NCI-H2107 treated with DMSO at 0.1 percent for 48 hours (cell line): ENCODE results near the gene KIF6.

ENCODE experiments used
- DNase-seq: peaks from one replicate; lab custom pipeline; 2025; ENCODE audit not compliant: unreplicated experiment; lab: John Stamatoyannopoulos, UW

The KIF6 gene

DNA sequence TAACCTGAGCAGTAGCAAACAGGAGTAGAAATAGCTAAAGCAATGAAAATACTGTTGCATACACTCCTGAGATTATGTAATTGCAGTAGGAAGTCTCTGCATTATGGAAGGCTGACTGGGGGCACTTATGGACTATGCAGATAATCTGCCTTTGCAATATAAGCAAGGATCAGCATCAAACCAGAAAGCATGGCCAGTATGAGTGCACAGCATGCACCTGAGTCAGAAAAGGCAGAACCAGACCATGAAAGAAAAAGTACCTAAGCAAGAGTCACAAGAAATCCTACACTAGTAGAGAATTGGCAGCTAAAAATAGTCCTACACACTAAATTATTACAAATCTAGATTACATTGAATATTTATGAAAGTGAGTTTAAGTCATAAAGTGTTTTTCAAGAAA, 164.3 kb downstream of the KIF6 start:
- DNase-seq, result no peak

DNA sequence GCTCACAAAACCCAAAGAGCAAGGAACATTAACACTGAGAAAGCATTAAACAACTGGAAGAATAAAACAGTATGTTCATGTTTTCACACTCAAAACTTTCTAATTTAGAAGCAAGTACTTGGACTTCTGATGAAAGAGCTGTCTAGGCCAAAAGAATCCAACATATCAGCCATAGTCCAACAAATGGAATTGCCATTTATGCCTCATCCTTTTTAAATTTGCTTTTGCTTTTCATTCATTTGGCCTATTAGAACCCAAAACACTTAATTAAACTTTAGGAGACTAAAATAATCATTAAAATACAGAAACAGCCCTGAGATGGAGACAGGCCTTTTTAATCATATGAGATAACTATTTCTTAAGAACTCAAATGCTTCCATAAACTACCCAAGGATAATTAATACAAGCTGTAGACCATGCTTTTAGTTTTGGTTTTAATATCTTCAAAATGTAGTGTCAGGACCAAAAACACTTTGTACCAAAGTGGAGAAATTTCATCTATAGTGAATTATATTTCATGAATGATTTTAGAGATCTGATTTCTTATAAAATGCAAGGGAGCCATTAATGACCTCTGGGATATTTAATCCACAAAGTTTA, 166.5 kb downstream of the KIF6 start:
- DNase-seq, result no peak

DNA sequence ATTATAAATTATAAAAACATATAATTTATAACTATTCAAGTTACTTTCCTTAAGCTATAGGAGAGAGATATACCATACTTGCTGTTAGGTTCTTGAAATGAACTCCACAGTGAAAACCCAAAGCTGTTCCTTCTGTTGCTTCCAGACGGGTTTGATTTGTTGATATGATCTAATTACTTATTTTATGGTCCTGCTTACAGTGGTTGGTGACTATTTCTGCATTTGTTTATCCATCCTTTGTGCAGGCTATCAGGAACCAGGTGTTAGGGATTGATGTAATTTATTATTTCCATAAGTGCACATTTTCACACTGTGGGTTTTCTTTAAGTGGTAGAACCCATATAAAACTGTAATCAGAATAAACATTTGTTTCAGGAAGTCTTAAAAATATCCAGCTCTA, 167.1 kb downstream of the KIF6 start:
- no peak for DNase-seq

DNA sequence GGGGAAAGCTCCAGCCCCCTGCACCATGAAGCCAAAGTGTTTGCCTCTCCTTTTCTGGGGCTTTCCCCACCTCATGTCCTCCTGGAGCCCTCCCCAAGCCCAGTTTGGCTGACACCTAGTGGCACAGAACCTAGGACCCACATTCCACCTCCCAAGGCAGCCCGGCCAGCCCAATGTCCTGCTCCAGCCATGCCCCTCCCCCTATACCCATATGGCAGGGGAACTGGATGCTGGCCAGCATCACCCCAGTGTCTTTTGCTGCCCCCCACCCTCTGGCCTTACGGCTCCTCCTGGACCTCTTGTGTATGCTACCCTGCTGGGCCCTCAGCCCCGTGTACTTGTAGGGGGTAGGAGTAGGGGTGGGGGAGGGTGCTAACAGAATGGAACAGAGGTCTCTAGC, 170.1 kb downstream of the KIF6 start:
- no peak for DNase-seq

DNA sequence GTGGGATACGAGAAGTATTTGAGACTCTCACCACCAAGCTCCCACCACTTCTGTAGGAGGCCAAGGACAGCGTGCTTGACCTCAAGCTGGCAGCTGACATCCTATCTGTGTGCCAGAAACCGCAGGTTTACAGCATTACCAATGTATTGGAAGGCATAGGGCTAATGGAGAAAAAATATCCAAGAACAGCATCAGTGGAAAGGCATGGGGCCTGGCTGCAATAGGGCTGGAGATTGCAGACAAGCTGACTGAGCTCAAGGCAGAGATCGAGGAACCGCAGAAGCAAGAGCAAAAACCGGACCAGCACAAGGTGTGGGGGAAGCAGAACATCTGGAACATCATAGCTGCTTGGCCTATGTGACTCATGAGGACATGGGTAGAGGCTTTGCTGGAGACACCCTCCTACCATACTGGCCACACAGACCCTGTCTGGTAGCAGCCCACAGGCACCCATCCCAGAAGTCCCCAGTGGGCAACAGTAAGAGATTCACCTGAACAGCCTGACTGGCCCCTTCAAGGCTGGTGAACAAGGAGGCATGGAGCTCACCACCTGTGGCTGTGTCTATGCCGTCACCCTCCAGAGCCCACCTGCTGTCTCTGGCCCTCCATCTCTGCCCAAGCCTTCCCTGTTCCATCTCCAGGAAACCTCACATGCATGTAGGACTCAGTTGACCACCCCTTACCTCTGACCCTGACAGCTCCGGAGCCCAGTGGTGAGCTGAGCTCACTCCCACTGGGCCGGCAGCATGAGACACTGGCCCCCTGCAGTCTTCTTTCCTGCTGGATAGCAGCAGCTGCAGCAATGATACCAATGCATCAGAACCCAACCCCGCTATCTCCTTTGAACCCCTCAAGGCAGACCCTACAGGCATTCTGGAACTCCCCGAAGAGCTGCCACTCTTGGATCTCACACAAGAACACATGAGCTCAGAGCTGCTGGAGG, 171.1 kb downstream of the KIF6 start:
- DNase-seq, result no peak

DNA sequence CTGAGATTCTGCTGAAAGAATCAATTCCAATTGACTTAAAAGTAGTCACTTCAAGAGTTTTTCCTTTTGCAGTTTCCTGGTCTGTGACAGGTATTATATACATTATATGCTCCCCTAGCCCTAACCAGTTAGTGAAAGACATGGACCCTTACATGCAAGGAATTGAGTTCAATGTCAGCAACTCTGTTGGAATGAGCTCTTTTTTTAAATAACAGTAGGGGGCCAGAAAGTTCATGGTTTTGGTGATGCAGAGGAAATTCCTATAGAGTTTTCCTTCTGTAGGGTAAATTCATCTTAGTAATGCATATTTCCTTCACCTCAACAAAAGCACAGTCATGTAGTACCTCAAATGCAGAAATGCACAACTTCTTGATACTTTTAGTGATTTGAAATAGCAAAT, 172.2 kb downstream of the KIF6 start:
- DNase-seq, result no peak

DNA sequence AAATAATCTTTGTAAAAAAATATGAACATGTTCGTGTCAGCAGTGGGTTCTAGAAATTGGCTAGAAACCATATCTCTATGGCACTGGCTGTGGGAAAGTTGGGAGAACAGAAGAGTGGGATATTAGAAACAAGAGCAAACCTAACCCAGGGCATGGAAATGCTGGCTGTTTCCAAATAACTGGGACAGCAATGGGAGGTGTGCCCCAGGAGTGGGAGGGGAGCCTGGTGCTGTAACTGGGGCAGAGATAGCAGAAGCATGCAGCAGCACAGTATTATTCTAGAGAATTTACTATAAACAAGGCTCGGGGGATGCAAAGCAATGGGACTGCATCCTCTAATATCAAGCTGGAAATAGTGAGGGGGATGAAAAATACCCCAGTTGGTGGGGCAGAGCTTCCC, 175.0 kb downstream of the KIF6 start:
- no peak for DNase-seq

DNA sequence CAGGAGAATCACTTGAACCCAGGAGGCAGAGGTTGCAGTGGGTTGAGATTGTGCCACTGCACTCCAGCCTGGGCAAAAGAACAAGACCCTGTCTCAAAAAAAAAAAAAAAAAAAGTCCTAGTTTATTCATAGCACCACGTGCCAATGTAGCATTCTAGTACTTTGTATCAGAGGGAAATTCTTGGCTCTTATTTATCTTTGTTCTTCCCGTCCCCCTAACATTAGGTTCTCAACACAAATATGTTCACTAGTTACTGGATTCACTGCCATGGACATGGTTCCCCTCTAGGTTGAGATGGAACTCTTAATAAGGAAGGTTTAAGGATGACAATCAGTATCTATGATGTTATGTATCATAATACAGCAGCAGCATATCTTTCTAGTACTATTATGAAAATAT, 178.5 kb downstream of the KIF6 start:
- no peak for DNase-seq

DNA sequence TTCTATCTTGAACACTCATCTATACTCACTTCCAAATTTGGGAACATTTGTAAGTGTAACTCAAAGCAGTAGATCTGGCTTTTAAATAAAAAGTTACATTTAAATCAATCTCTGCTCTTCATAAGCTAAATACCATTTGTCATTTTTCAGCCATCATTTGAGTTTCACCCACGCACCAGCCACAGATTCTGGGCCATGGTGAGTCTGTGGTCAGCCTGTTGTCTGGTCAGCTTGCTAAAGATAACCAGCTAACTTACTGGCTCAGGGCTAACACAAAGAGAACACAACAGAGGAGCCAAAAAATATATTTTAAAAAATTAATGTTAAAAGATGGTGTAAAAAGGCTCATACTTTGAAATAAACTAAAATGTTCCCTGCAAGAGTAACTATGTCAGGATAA, 181.3 kb downstream of the KIF6 start:
- no peak for DNase-seq

DNA sequence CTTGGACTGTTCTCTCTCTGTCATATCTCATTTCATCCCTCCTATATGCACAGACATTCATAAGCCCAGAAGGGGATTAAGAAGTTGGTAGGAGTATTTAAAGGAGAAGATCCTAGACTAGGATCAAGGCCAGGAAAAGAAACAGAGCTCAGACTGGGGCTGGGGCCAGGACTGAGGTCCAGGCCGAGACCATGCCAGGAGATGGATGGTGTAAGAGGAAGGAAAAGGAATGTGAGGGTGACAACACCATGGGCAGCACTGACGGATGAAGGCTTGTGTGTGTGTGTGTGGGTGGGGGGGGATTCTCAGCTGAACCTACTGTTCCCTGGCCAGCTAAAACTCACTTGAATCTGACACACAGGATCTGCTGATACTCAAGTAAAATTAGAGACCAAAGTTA, 182.1 kb downstream of the KIF6 start:
- no peak for DNase-seq

DNA sequence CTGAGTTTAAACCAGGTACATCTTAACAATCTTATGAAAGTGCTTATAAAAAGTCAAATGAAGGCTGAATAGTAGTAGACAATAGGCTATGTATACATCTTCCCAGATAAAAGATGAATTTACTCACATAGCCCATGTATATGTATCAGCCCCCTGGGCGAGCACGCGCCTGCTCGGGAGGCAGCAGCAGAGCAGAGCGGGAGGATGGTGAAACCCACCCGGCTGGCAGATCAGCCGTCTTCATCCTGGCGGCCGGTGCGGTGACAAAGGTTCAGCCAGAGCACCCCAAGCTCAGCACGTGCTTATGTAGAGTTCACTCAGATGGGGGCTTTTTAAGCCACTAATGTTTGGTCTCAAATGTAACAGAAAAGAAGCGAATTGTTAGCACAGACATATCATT, 184.8 kb downstream of the KIF6 start:
- no peak for DNase-seq

DNA sequence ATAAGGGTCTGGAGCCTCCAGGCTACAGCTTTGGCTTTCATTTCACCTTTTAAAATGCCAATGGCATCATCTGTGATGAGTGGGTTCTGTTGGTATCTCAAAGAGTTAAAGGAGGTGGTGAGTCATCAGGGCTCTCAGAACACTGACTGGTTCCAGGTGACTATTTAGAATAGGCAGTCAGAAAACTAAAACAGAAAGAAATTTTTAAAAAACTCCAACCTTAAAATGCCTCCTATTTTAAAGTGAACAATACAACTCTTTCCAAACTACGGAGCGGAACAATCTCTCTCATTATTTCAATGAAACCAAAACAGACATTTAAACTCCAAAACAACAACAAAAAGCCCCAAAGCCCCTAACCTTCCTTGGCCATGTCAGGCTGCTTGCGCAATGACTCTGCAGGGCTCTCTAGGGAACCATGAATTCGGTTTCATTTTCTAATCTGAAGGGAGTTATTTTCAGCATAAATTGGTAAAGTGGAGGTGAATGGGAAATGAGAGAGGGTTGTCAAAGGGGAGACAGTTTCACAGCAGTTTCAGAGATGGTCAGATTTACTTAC, 194.9 kb downstream of the KIF6 start:
- DNase-seq, result no peak

DNA sequence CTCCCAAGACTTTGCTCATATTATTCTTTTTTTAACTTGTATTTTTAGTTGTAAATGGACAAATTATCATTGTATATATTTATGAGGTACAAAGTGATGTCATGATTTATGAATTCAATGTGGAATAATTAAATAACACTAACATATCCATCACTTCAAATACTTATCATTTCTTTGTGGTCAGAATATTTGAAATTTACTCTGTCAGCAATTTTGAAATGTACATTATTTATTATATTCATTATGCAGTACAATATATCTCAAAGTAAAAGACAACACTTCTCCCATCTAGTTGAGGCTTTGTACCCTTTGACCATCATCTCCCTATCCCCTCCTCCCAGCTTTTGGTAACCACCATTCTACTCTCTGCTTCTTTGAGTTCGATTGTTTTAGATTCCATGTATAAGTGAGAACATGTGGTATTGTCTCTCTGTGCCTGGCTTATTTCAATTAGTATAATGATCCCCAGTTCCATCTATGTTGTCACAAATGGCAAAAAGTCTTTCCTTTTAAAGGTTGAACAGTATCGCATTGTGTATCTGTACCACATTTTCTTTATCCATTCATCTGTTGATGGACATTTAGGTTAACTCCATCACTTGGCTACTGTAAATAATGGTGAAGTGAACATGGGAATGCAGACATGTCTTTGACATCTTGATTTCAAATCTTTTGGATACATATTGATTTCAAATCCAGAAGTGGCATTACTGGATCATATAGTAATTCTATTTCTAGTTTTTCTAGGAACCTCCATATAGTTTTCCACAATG, 197.2 kb downstream of the KIF6 start:
- DNase-seq, result no peak

DNA sequence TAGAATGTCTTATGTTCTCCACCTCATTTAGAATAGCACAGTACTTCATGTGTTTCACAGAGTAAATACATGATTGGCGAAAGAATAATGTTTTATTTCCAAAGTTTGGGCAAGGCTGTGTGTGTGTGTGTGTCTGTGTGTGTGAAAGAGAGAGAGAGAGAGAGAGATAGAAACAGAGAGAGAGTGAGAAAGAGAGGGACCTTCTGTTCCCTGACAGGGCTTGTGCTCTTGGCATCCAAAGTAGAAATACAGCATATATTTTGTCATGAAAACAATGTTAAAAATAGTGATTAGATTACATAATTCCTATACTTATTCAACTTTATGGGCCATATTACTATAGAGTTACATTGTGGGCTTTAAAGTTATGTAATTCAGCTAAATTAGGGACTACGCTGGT, 201.2 kb downstream of the KIF6 start:
- no peak for DNase-seq

DNA sequence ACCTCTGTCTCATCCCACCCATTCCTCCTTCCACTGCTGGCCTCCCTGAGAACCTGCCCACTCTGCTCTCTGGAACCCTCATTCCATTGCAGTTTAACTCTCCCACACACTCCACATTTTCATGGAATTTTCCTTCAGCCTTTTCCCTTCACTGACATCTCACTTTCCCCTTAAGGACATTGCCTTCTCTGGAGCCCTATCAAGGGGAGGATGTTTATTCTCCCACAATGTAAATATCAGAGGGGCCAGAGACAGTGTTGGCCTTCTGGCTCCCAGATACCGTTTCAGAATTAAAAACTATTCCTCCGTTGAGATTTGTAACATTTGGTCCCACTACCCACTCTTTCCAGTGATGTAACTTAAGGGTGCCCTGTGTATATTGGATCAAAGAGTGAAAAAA, 203.2 kb downstream of the KIF6 start:
- no peak for DNase-seq

DNA sequence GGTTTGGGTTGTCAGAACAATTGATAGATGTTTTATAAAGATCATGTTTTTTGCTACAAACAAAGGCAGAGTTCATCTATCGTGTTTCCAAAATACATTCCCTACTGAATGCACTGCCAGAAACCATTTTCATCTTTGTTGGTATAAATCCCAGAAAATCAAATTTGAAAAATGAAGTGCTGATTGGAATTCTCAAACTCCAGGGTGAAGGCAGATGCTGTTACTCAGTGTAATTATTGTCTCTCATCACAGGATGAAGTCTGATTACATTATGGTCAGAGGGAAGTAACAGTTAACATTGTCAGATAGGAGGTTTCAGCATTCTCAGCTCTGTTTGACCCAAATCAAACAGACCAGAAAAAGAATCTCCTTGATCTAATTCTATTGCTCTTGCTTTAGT, 204.3 kb downstream of the KIF6 start:
- no peak for DNase-seq

DNA sequence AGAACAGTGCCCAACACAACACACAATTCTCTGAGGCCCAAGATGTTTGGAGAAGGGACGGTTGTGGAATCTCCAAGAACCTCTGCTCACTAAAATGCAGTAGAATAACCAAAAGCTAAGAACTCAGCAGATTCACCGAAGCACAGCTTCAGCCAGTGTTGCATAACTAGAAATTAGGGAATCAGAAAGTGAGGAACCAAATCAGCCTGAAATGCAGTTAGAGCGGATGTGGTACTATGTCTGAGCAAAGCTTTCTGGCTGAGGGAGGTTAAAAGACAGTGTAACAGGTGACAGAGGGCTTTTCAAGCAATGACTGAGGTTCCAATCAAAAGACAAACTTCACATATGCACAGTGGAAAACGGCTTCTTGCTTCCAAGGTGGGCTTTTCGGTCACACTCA, 204.8 kb downstream of the KIF6 start:
- no peak for DNase-seq

DNA sequence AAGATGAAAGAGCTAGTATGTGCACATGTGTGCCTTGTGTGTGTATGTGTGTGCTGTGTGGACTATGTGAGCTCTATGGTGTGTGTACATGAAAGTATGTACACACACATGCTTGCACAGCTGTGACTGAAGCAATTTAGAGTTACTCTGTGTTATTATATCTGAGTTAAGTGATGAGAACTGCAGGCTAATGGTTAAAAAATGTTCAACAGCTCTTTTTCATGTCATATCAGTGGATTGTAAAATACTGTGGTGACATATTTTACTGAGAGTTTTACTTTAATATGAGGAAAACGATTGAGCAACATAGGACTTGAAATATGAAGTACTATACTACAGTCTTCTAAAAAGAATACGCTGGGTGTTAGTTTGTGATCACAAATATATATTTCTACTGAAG, 207.0 kb downstream of the KIF6 start:
- no peak for DNase-seq

DNA sequence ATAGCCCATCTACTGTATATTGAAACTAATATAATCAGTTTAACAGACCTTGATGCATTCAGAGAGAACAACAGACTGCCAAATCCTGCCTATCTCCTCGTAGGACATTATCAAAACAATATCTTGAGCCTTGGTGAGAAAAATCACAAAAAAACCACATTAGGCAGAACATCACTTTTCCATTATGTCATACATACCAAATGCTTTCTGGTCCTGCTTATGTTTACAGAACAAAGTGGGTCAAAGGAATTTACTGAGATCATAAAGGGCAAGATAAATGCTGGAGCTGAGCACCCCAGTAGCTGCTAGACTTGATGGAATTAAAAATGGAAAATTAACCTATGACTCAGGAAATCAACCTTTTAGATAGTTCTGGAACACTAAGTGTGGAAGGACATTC, 207.5 kb downstream of the KIF6 start:
- DNase-seq, result no peak

DNA sequence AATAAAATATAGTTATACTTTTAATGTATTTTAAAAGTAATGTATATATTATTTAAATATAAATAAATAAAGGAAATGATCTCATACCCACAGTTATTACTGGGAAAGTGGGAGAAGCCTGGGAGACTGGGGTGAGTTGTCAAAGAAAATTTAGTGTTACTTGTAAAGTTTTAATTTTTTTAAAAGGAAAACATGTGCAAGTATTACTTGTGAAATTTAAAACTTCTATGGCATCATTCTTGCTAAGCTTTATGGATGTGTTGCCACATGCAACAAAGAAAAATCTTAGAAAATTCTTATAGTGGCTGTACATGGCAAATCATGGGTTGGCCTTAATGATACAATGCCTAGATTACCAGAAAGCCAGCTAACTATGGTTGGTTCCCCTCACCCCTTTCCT, 208.7 kb downstream of the KIF6 start:
- DNase-seq, result no peak

DNA sequence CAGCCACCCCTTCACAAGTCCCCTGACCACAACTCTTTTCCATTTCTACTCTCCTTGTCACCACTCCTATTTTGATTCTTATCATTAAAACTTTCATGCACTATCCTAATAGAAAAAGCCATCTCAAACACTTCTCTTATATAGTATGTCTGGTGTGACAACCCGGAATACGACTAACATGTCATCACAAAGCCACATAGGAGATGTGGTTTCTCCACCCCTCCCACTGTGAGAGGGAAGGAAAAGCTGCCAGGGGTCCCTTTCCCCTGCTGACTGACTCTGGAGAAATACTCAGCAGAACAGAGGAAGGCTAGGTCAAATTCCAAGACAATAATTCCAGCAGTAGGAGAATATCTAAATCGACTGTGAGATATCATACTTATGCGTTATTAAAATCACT, 209.7 kb downstream of the KIF6 start:
- DNase-seq, result no peak

DNA sequence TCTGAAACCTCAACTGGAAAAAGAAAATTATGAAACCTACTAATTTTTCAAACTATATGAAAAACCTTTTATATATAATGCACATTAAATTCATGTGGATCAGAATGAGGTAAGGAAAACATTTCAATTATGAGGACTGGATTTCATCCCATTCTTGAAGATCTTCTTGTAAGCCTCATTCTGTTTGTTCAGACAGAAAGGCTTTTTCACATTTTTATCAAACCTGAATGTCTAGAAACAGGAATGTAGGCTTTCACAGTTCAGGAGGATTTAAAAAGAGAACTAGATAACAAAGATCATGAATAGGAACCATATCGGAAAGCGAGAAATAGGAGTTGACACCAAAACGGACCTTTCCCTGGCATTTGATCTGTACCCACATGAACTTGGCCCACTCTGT, 210.2 kb downstream of the KIF6 start:
- DNase-seq, result no peak
